ENCODE results near the gene CD79B. TPM values are rescaled to one million over a fixed set of nuclear protein-coding genes. Genes with fewer than 3 reads are reported as not detected.

CD79B gene
- total and polyA plus RNA-seq, 2 of the 13 experiments (the other 11 are each of a cell fraction or from before 2014, with no cell fraction given) = not detected

DNA sequence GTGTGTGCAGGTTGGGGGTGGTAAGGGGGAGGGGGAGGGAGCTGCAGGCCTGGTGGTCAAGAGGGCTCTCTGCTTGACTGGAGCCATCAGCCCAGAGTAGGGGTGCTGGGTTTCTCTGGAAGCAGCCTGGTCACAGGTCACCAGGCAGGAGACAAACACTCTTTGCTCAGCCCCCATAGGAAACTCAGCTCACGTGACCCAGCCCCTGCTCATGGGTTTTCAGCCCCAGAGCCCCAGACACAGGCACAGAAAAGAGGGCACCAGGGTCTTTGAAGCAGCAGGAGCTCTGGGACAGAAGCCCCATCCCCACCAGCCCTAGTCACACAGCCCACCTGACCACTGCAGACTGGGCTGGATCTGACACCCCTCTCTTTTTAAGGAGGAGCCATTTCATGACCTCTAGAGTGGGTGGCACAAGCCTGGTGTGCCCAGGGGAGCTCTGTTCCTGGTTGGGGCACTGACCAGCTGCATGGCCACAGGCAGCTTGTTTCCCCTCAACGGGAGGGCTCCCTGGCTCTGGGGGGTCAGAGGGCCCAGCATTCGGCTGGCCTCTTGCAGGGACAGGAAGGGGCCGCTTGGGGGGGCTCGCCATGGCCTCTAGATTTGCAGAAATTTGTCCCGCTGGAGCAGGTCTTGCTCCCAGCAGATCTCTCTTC, 13.8 kb upstream of the CD79B start (continued):
- TF ChIP-seq, protein P1, sequence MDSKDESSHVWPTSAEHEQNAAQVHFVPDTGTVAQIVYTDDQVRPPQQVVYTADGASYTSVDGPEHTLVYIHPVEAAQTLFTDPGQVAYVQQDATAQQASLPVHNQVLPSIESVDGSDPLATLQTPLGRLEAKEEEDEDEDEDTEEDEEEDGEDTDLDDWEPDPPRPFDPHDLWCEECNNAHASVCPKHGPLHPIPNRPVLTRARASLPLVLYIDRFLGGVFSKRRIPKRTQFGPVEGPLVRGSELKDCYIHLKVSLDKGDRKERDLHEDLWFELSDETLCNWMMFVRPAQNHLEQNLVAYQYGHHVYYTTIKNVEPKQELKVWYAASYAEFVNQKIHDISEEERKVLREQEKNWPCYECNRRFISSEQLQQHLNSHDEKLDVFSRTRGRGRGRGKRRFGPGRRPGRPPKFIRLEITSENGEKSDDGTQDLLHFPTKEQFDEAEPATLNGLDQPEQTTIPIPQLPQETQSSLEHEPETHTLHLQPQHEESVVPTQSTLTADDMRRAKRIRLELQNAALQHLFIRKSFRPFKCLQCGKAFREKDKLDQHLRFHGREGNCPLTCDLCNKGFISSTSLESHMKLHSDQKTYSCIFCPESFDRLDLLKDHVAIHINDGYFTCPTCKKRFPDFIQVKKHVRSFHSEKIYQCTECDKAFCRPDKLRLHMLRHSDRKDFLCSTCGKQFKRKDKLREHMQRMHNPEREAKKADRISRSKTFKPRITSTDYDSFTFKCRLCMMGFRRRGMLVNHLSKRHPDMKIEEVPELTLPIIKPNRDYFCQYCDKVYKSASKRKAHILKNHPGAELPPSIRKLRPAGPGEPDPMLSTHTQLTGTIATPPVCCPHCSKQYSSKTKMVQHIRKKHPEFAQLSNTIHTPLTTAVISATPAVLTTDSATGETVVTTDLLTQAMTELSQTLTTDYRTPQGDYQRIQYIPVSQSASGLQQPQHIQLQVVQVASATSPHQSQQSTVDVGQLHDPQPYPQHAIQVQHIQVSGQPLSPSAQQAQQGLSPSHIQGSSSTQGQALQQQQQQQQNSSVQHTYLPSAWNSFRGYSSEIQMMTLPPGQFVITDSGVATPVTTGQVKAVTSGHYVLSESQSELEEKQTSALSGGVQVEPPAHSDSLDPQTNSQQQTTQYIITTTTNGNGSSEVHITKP (CRISPR knock-in tag; IDR thresholded peaks at IDR 0.05; ENCODE audit: low read depth) = no peak
- TF ChIP-seq BORCS8-MEF2B (CRISPR knock-in tag; IDR thresholded peaks at IDR 0.05) (peak; percentile 56; the same call in 1 of the 2 replicates), DBP (CRISPR knock-in tag; IDR thresholded peaks at IDR 0.05; ENCODE audit: not compliant biosample characterization) (no peak), ZNF629 (CRISPR knock-in tag; conservative IDR thresholded peaks at IDR 0.05) (no peak), GABPB1 (CRISPR knock-in tag; IDR thresholded peaks at IDR 0.05) (no peak), DDIT3 (CRISPR knock-in tag; IDR thresholded peaks at IDR 0.05) (no peak), ZNF296 (CRISPR knock-in tag; conservative IDR thresholded peaks at IDR 0.05) (no peak), ZKSCAN8 (CRISPR knock-in tag; IDR thresholded peaks at IDR 0.05; ENCODE audit: borderline replicate concordance) (no peak), ZNF121 (CRISPR knock-in tag; IDR thresholded peaks at IDR 0.05) (no peak)
- TF ChIP-seq, protein P2, sequence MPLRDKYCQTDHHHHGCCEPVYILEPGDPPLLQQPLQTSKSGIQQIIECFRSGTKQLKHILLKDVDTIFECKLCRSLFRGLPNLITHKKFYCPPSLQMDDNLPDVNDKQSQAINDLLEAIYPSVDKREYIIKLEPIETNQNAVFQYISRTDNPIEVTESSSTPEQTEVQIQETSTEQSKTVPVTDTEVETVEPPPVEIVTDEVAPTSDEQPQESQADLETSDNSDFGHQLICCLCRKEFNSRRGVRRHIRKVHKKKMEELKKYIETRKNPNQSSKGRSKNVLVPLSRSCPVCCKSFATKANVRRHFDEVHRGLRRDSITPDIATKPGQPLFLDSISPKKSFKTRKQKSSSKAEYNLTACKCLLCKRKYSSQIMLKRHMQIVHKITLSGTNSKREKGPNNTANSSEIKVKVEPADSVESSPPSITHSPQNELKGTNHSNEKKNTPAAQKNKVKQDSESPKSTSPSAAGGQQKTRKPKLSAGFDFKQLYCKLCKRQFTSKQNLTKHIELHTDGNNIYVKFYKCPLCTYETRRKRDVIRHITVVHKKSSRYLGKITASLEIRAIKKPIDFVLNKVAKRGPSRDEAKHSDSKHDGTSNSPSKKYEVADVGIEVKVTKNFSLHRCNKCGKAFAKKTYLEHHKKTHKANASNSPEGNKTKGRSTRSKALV (CRISPR knock-in tag; IDR thresholded peaks at IDR 0.05) = no peak
